HCT116 (cell line): ENCODE data around the gene DPP10. TPM values are rescaled to one million over a fixed set of nuclear protein-coding genes. Genes with fewer than 3 reads are reported as not detected.

Experiments used
- ATAC-seq: fragments of 200-7000 bp; cut with Tn5 transposase; 2 replicates; pipeline ENCODE4 v1.9.1; 2020; ENCODE audit warnings: mild to moderate bottlenecking, moderate library complexity
- BruUV-seq: library from RNA; stranded (reverse); fragments of 400-500 nt; replicated peaks from 2 replicates; lab custom pipeline; 2021; lab: Mats Ljungman, UMichigan
- CTCF ChIA-PET: fragments of 300-600 bp; sonication (Branson Sonifier 250); formaldehyde crosslinking; loops from one replicate; lab custom pipeline; 2021; ENCODE audit warnings: antibody characterized with exemption; lab: Charles Lee
- POLR2A ChIA-PET: fragments of 300-600, 350-600 bp; sonication (Branson Sonifier 250); formaldehyde crosslinking; loops from one replicate; lab custom pipeline; 2021; ENCODE audit warnings: antibody characterized with exemption; lab: Charles Lee
- RAD21 ChIA-PET, 2 experiments: fragments of 300-600 bp; sonication (Branson Sonifier 250); formaldehyde crosslinking; loops; one replicate each; lab custom pipeline; 2023; ENCODE audit warnings: low total read pairs in 2 of 2; ENCODE audit not compliant: uncharacterized antibody in 2 of 2, unreplicated experiment in 2 of 2, low non-redundant PET in 1 of 2; lab: Charles Lee
- DNase-seq: peaks from one replicate; pipeline ENCODE4 v3.0.0-alpha.2; 2010; ENCODE audit warnings: low read depth, low spot score
- H2AFZ ChIP-seq: fragments of 200-600 bp; shearing (Covaris generic), sonication (generic); 2 replicates; pipeline ENCODE4 v1.6.1; 2017; ENCODE audit warnings: low read depth, mixed run types, mixed read lengths, antibody characterized with exemption, low read length; ENCODE audit not compliant: poor library complexity, severe bottlenecking
- H3K27ac ChIP-seq: 2 replicates; pipeline ENCODE4 v1.5.1; 2012; ENCODE audit warnings: low read depth, low read length
- H3K27me3 ChIP-seq: fragments of 200-600 bp; sonication (generic); 2 replicates; pipeline ENCODE4 v1.6.1; 2016; ENCODE audit warnings: mixed run types, low read length, mixed read lengths; ENCODE audit not compliant: insufficient read depth
- H3K36me3 ChIP-seq, 2 experiments: fragments of 200-500 bp in 1 of 2; fragments of 200-600 bp in 1 of 2; sonication (Bioruptor generic) in 1 of 2; sonication (generic) in 1 of 2; 2 replicates each; pipeline versions ENCODE4 v1.5.1 to v1.6.1; 2014 to 2016; ENCODE audit warnings: low read length in 2 of 2, inconsistent platforms in 1 of 2, mixed read lengths in 1 of 2, mixed run types in 1 of 2; ENCODE audit not compliant: insufficient read depth in 2 of 2, control insufficient read depth in 1 of 2
- H3K4me1 ChIP-seq, 2 experiments: fragments of 200-600 bp in 1 of 2; sonication (generic) in 1 of 2; 2 replicates each; pipeline versions ENCODE4 v1.5.1 to v1.6.1; 2012 to 2017; ENCODE audit warnings: low read length in 2 of 2, inconsistent platforms in 1 of 2, mild to moderate bottlenecking in 1 of 2, mixed read lengths in 1 of 2, mixed run types in 1 of 2, moderate library complexity in 1 of 2; ENCODE audit not compliant: insufficient read depth in 2 of 2, control insufficient read depth in 1 of 2
- H3K4me2 ChIP-seq: fragments of 200-600 bp; sonication (generic); 2 replicates; pipeline ENCODE4 v1.6.1; 2017; ENCODE audit warnings: mixed run types, low read length, mixed read lengths
- H3K4me3 ChIP-seq, 2 experiments: fragments of 200-600 bp in 1 of 2; sonication (generic) in 1 of 2; replicated peaks in 1 of 2; 2 replicates each; pipeline ENCODE4 v1.5.1; 2011 to 2016; ENCODE audit warnings: low read length in 2 of 2, control low read depth in 1 of 2, low read depth in 1 of 2, mild to moderate bottlenecking in 1 of 2, mixed read lengths in 1 of 2, mixed run types in 1 of 2
- H3K79me2 ChIP-seq: fragments of 200-600 bp; sonication (generic); 2 replicates; pipeline ENCODE4 v1.6.1; 2017; ENCODE audit warnings: mild to moderate bottlenecking, mixed run types, low read length, moderate library complexity, mixed read lengths; ENCODE audit not compliant: insufficient read depth
- H3K9ac ChIP-seq: fragments of 200-600 bp; sonication (generic); 2 replicates; pipeline ENCODE4 v1.6.1; 2016; ENCODE audit warnings: low read length, mixed read lengths
- H3K9me2 ChIP-seq: fragments of 200-600 bp; sonication (generic), shearing (Covaris generic); 2 replicates; pipeline ENCODE4 v1.6.1; 2017; ENCODE audit warnings: mixed run types, mild to moderate bottlenecking, moderate library complexity; ENCODE audit not compliant: insufficient read depth
- H3K9me3 ChIP-seq, 2 experiments: fragments of 200-500 bp in 1 of 2; fragments of 200-600 bp in 1 of 2; sonication (Bioruptor generic) in 1 of 2; sonication (generic) in 1 of 2; 2 replicates each; pipeline ENCODE4 v1.6.1; 2014 to 2017; ENCODE audit warnings: low read length in 2 of 2, mixed read lengths in 2 of 2, inconsistent platforms in 1 of 2, low read depth in 1 of 2, mild to moderate bottlenecking in 1 of 2, mixed run types in 1 of 2, moderate library complexity in 1 of 2; ENCODE audit not compliant: control insufficient read depth in 1 of 2, insufficient read depth in 1 of 2
- H4K20me1 ChIP-seq: fragments of 200-600 bp; sonication (generic), shearing (Covaris generic); 2 replicates; pipeline ENCODE4 v1.6.1; 2017; ENCODE audit warnings: mixed run types, mild to moderate bottlenecking, moderate library complexity; ENCODE audit not compliant: insufficient read depth
- ATF3 ChIP-seq: IDR thresholded peaks from 2 replicates; pipeline ENCODE4 v1.6.1; 2012
- CBX3 ChIP-seq: IDR thresholded peaks from 2 replicates; pipeline ENCODE4 v1.6.1; 2012; ENCODE audit warnings: low read depth
- CEBPB ChIP-seq: IDR thresholded peaks from 2 replicates; pipeline ENCODE4 v1.6.1; 2012; ENCODE audit warnings: low read depth
- CTCF ChIP-seq, 3 experiments: fragments of 200-600 bp in 1 of 3; sonication (generic) in 1 of 3; IDR thresholded peaks in 2 of 3; conservative IDR thresholded peaks in 1 of 3; 2 replicates each; pipeline ENCODE4 v1.5.1; 2012 to 2017; ENCODE audit warnings: low read depth in 2 of 3, low read length in 2 of 3, antibody characterized with exemption in 1 of 3, borderline replicate concordance in 1 of 3, control low read depth in 1 of 3, mild to moderate bottlenecking in 1 of 3, mixed read lengths in 1 of 3, mixed run types in 1 of 3, moderate library complexity in 1 of 3; ENCODE audit not compliant: insufficient read depth in 1 of 3
- ELF1 ChIP-seq: IDR thresholded peaks from 2 replicates; pipeline ENCODE4 v1.6.1; 2012; ENCODE audit warnings: low read depth, borderline replicate concordance
- EZH2 ChIP-seq: fragments of 200-600 bp; sonication (generic); IDR thresholded peaks from 2 replicates; pipeline ENCODE4 v1.6.1; 2017; ENCODE audit warnings: antibody characterized with exemption, mixed run types
- EZH2phosphoT487 ChIP-seq: fragments of 200-600 bp; IDR thresholded peaks from 2 replicates; pipeline ENCODE4 v1.6.1; 2018; ENCODE audit warnings: antibody characterized with exemption, borderline replicate concordance
- JUND ChIP-seq: IDR thresholded peaks from 2 replicates; pipeline ENCODE4 v1.6.1; 2012
- REST ChIP-seq: IDR thresholded peaks from 2 replicates; pipeline ENCODE4 v1.6.1; 2012; ENCODE audit warnings: low read depth
- SIN3A ChIP-seq: IDR thresholded peaks from 2 replicates; pipeline ENCODE4 v1.6.1; 2012; ENCODE audit warnings: low read depth
- SP1 ChIP-seq: IDR thresholded peaks from 2 replicates; pipeline ENCODE4 v1.6.1; 2012; ENCODE audit warnings: low read depth
- TCF7L2 ChIP-seq: IDR thresholded peaks from 2 replicates; pipeline ENCODE4 v1.7.0; 2011; ENCODE audit warnings: borderline replicate concordance, inconsistent platforms; ENCODE audit not compliant: insufficient read depth, insufficient read length; ENCODE audit errors: extremely low read depth
- YY1 ChIP-seq: IDR thresholded peaks from 2 replicates; pipeline ENCODE4 v1.6.1; 2011; ENCODE audit warnings: low read length, low read depth, moderate library complexity, mild to moderate bottlenecking; ENCODE audit not compliant: insufficient replicate concordance; ENCODE audit errors: extremely low read depth
- ZFX ChIP-seq: fragments of 450-650 bp; IDR thresholded peaks from 2 replicates; pipeline ENCODE4 v1.6.1; 2017
- intact Hi-C: fragments of 100-400 bp; cut with micrococcal nuclease; formaldehyde crosslinking; loops from 2 replicates; pipeline ENCODE4 v1.10.0; 2022
- total RNA-seq: library from RNA; stranded (reverse); gene quantifications from one replicate; pipeline ENCODE4 v1.2.1, GENCODE V29; 2021; ENCODE audit not compliant: unreplicated experiment
- TF ChIP-seq, protein P1 (sequence below): IDR thresholded peaks from 2 replicates; pipeline ENCODE4 v1.6.1; 2011; ENCODE audit warnings: mild to moderate bottlenecking, low read length, moderate library complexity; ENCODE audit not compliant: insufficient replicate concordance; ENCODE audit errors: extremely low read depth
- TF ChIP-seq, protein P2 (sequence below): IDR thresholded peaks from 2 replicates; pipeline ENCODE4 v1.6.1; 2012

The DPP10 gene
- total RNA-seq, 1 experiment from 2014 or later: not detected

DNA sequence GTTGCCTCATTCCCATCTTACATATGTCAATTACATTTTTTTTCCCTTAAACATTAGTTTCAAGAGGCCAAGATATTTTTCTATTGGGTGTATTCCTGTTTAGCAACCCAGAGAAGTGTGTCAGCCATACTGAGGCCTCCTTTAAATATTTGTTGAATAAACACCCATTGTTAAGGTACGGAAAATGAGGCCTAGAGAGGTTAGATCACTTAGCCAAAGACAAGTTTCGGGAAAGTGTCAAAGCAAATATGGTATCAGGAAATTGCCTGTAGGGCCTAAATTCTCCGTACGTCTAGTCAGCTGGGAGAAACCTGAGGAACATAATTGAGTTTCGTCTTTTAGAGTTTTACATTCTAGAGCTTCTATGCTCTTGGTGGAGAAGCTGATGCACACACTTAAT, 1138.3 kb downstream of the DPP10 start:
- no peaks in the 10 kb centered on the region for H3K9me2 ChIP-seq
- H3K27me3 ChIP-seq: no peaks in the 10 kb centered on the region
- H3K27ac ChIP-seq: no peak overlapping the region
- H3K79me2 ChIP-seq: no peaks in the 10 kb centered on the region
- ChIA-PET RAD21 (no interaction called here), CTCF (no interaction called here), POLR2A (no interaction called here)
- no peaks in the 10 kb centered on the region for H3K4me1 ChIP-seq
- H3K9ac ChIP-seq: no peak overlapping the region
- no peaks in the 10 kb centered on the region for H4K20me1 ChIP-seq
- DNase-seq (no peak), ATAC-seq (no peak)
- H3K4me3 ChIP-seq: no peak overlapping the region
- no peaks in the 10 kb centered on the region for H3K36me3 ChIP-seq
- peaks cover 11 to 19% of the 10 kb centered on the region in 2 experiments; a peak in 2 of 4 replicates for H3K9me3 ChIP-seq
- no TSS peak for BruUV-seq
- intact Hi-C loops: no loop called here
- H2AFZ ChIP-seq: no peak overlapping the region
- TF ChIP-seq ELF1 (no peak), CEBPB (no peak), YY1 (no peak), CTCF (IDR thresholded peaks at IDR 0.05 in 2 of 3, conservative IDR thresholded peaks at IDR 0.05 in 1 of 3; ENCODE audit: borderline replicate concordance in 1 of 3, insufficient read depth in 1 of 3, low read depth in 2 of 3, low read length in 2 of 3) (no peak), JUND (no peak), CBX3 (no peak), ATF3 (no peak), SIN3A (no peak), ZFX (no peak), REST (no peak), EZH2phosphoT487 (no peak), TCF7L2 (no peak), EZH2 (no peak), SP1 (no peak)
- TF ChIP-seq, protein P1, sequence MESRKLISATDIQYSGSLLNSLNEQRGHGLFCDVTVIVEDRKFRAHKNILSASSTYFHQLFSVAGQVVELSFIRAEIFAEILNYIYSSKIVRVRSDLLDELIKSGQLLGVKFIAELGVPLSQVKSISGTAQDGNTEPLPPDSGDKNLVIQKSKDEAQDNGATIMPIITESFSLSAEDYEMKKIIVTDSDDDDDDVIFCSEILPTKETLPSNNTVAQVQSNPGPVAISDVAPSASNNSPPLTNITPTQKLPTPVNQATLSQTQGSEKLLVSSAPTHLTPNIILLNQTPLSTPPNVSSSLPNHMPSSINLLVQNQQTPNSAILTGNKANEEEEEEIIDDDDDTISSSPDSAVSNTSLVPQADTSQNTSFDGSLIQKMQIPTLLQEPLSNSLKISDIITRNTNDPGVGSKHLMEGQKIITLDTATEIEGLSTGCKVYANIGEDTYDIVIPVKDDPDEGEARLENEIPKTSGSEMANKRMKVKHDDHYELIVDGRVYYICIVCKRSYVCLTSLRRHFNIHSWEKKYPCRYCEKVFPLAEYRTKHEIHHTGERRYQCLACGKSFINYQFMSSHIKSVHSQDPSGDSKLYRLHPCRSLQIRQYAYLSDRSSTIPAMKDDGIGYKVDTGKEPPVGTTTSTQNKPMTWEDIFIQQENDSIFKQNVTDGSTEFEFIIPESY: no peak
- TF ChIP-seq, protein P2, sequence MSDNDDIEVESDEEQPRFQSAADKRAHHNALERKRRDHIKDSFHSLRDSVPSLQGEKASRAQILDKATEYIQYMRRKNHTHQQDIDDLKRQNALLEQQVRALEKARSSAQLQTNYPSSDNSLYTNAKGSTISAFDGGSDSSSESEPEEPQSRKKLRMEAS: no peak
- H3K4me2 ChIP-seq: no peak overlapping the region
